H1 (cell line): Measurements from ENCODE around the gene SRCIN1. TPM values are rescaled to one million over a fixed set of nuclear protein-coding genes. Genes with fewer than 3 reads are reported as not detected.

Experiments
- ATF3 ChIP-seq: IDR thresholded peaks from 2 replicates; pipeline ENCODE4 v1.6.1; 2011; ENCODE audit warnings: low read depth, mild to moderate bottlenecking, low read length; ENCODE audit not compliant: insufficient read depth
- CBX5 ChIP-seq: fragments of 300-800, 300-1000 bp; sonication (generic); IDR thresholded peaks from 2 replicates; pipeline ENCODE4 v1.7.1; 2016; ENCODE audit warnings: antibody characterized with exemption, low read length, low read depth
- CHD7 ChIP-seq: fragments of 300-600 bp; sonication (generic); IDR thresholded peaks from 2 replicates; pipeline ENCODE4 v1.7.1; 2012; ENCODE audit warnings: low read length, moderate library complexity, mild to moderate bottlenecking, inconsistent platforms; ENCODE audit not compliant: insufficient replicate concordance
- HDAC6 ChIP-seq: IDR thresholded peaks from one replicate; pipeline ENCODE4 v1.7.1; 2012; ENCODE audit warnings: low read depth, mild to moderate bottlenecking, inconsistent platforms, low read length, moderate library complexity
- MAFK ChIP-seq: IDR thresholded peaks from 2 replicates; pipeline ENCODE4 v1.6.1; 2012; ENCODE audit warnings: low read depth, mild to moderate bottlenecking, improper control_type of control experiment, low read length
- POLR2AphosphoS5 ChIP-seq: IDR thresholded peaks from 2 replicates; pipeline ENCODE4 v1.6.1; 2011; ENCODE audit warnings: low read depth, low read length
- RBBP5 ChIP-seq: IDR thresholded peaks from 2 replicates; pipeline ENCODE4 v1.7.1; 2012; ENCODE audit warnings: low read depth, mild to moderate bottlenecking, inconsistent platforms, low read length, moderate library complexity, borderline replicate concordance
- SAP30 ChIP-seq: fragments of 300-600 bp; sonication (generic); IDR thresholded peaks from 2 replicates; pipeline ENCODE4 v1.7.1; 2012; ENCODE audit warnings: low read length, moderate library complexity, mild to moderate bottlenecking, inconsistent platforms; ENCODE audit not compliant: insufficient read depth, insufficient replicate concordance
- SP2 ChIP-seq: IDR thresholded peaks from 2 replicates; pipeline ENCODE4 v1.6.1; 2012; ENCODE audit warnings: mild to moderate bottlenecking, low read length, inconsistent platforms
- TCF12 ChIP-seq: IDR thresholded peaks from 2 replicates; pipeline ENCODE4 v1.6.1; 2011; ENCODE audit warnings: low read depth, mild to moderate bottlenecking, low read length
- polyA plus RNA-seq, 7 experiments: library from polyadenylated mRNA; depleted of rRNA in 3 of 7; stranded (reverse) in 5 of 7; unstranded in 2 of 7; fragments of >200 nt in 5 of 7; fragments of 200-250 nt in 2 of 7; gene quantifications; 1 replicate in 5 of 7; 2 replicates in 1 of 7; 4 replicates in 1 of 7; pipeline versions ENCODE4 v1.2.1 to v1.2.3, GENCODE V29; 2011 to 2013; ENCODE audit warnings: missing spikeins in 2 of 7, mixed read lengths in 2 of 7
- total RNA-seq: library from RNA; stranded (reverse); fragmentation: NEBNext Ultra II Directional; extraction: Animal tissue kit (Norgen Biotek cat#: 25700); gene quantifications from 2 replicates; pipeline ENCODE4 v1.2.1, GENCODE V29; 2021

The SRCIN1 gene
- total and polyA plus RNA-seq, 2 of the 8 experiments (the other 6 are each of a cell fraction or from before 2014, with no cell fraction given), result 2.8 to 3.8 TPM

GRCh38 chr17:38601539-38602351 lies 4.0 kb downstream of the SRCIN1 start (continued):
- no peak for TF ChIP-seq CHD7
- no peak for TF ChIP-seq ATF3
- no peak for TF ChIP-seq SAP30
- peak; percentile 76; the same call in 1 of the 2 replicates for TF ChIP-seq RBBP5
- TF ChIP-seq POLR2AphosphoS5, result no peak
- TF ChIP-seq SP2, result no peak
- TF ChIP-seq CBX5, result no peak
- no peak for TF ChIP-seq HDAC6
- no peak for TF ChIP-seq MAFK
- no peak for TF ChIP-seq TCF12
